ENCODE results near the gene TCFL5. TPM values are rescaled to one million over a fixed set of nuclear protein-coding genes. Genes with fewer than 3 reads are reported as not detected.

The TCFL5 gene
- total RNA-seq, 1 experiment from 2014 or later, result 10.8 TPM

- H3K27ac Mint-ChIP-seq (ENCODE audit: low read depth, unreplicated experiment), result no peak overlapping the region
- no peak for DNase-seq (ENCODE audit: unreplicated experiment)
- intact Hi-C loops (cut with micrococcal nuclease), result no loop called here
- ChIA-PET POLR2A (no interaction called here), CTCF (interaction anchor here (0.8 kb wide), 1 partner anchor 22 kb away, joined by 3 read pairs; no protein-coding TSS in a partner anchor)
- no peaks in the 10 kb centered on the region for H3K9me3 Mint-ChIP-seq (ENCODE audit: unreplicated experiment)
- peaks cover 41% of the 10 kb centered on the region for H3K36me3 Mint-ChIP-seq (ENCODE audit: insufficient read depth, unreplicated experiment)
- BruUV-seq (replicated peaks), result no TSS peak
- H3K4me3 Mint-ChIP-seq (ENCODE audit: unreplicated experiment), result no peak overlapping the region
- H3K27me3 Mint-ChIP-seq (ENCODE audit: insufficient read depth, unreplicated experiment), result no peaks in the 10 kb centered on the region
- TF ChIP-seq CTCF (IDR thresholded peaks at IDR 0.05; ENCODE audit: unreplicated experiment), result no peak
- H3K4me1 Mint-ChIP-seq (ENCODE audit: insufficient read depth, unreplicated experiment), result no peaks in the 10 kb centered on the region
Observed at GRCh38 chr20:62882426-62882825, 20.8 kb upstream of the TCFL5 start.

- no peaks in the 10 kb centered on the region for H3K4me1 Mint-ChIP-seq (ENCODE audit: insufficient read depth, unreplicated experiment)
- no TSS peak for BruUV-seq (replicated peaks)
- POLR2A ChIA-PET, result no interaction called here
- CTCF ChIA-PET, result interaction anchor here (0.8 kb wide), 2 partner anchors 9 to 21 kb away, joined by 3 read pairs; no protein-coding TSS in a partner anchor
- no peak for DNase-seq (ENCODE audit: unreplicated experiment)
- intact Hi-C loops (cut with micrococcal nuclease), result no loop called here
- no peak overlapping the region for H3K27ac Mint-ChIP-seq (ENCODE audit: low read depth, unreplicated experiment)
- H3K27me3 Mint-ChIP-seq (ENCODE audit: insufficient read depth, unreplicated experiment), result no peaks in the 10 kb centered on the region
- H3K36me3 Mint-ChIP-seq (ENCODE audit: insufficient read depth, unreplicated experiment), result peaks cover 39% of the 10 kb centered on the region
- no peaks in the 10 kb centered on the region for H3K9me3 Mint-ChIP-seq (ENCODE audit: unreplicated experiment)
- no peak overlapping the region for H3K4me3 Mint-ChIP-seq (ENCODE audit: unreplicated experiment)
- TF ChIP-seq CTCF (IDR thresholded peaks at IDR 0.05; ENCODE audit: unreplicated experiment), result no peak
Observed at GRCh38 chr20:62881662-62882395, 20.2 kb upstream of the TCFL5 start.

GRCh38 chr20:62880935-62881661 lies 19.5 kb upstream of the TCFL5 start:
- ChIA-PET CTCF (interaction anchor here (0.8 kb wide), 1 partner anchor 10 kb away, joined by 3 read pairs; no protein-coding TSS in a partner anchor), POLR2A (no interaction called here)
- no TSS peak for BruUV-seq (replicated peaks)
- Mint-ChIP-seq H3K9me3 (ENCODE audit: unreplicated experiment) (no peaks in the 10 kb centered on the region), H3K27ac (ENCODE audit: low read depth, unreplicated experiment) (no peak overlapping the region), H3K4me3 (ENCODE audit: unreplicated experiment) (no peak overlapping the region), H3K36me3 (ENCODE audit: insufficient read depth, unreplicated experiment) (peaks cover 38% of the 10 kb centered on the region), H3K27me3 (ENCODE audit: insufficient read depth, unreplicated experiment) (no peaks in the 10 kb centered on the region), H3K4me1 (ENCODE audit: insufficient read depth, unreplicated experiment) (no peaks in the 10 kb centered on the region)
- TF ChIP-seq CTCF (IDR thresholded peaks at IDR 0.05; ENCODE audit: unreplicated experiment), result no peak
- DNase-seq (ENCODE audit: unreplicated experiment), result no peak
- intact Hi-C loops (cut with micrococcal nuclease), result no loop called here

GRCh38 chr20:62880147-62880934 lies 18.7 kb upstream of the TCFL5 start:
- CTCF ChIA-PET, result no interaction called here
- Mint-ChIP-seq H3K4me1 (ENCODE audit: insufficient read depth, unreplicated experiment) (no peaks in the 10 kb centered on the region), H3K27ac (ENCODE audit: low read depth, unreplicated experiment) (no peak overlapping the region), H3K9me3 (ENCODE audit: unreplicated experiment) (no peaks in the 10 kb centered on the region), H3K36me3 (ENCODE audit: insufficient read depth, unreplicated experiment) (peaks cover 44% of the 10 kb centered on the region), H3K4me3 (ENCODE audit: unreplicated experiment) (no peak overlapping the region), H3K27me3 (ENCODE audit: insufficient read depth, unreplicated experiment) (no peaks in the 10 kb centered on the region)
- no peak for DNase-seq (ENCODE audit: unreplicated experiment)
- POLR2A ChIA-PET, result no interaction called here
- no TSS peak for BruUV-seq (replicated peaks)
- TF ChIP-seq CTCF (IDR thresholded peaks at IDR 0.05; ENCODE audit: unreplicated experiment), result no peak
- intact Hi-C loops (cut with micrococcal nuclease), result no loop called here

All from MCF 10A (cell line).